SH-SY5Y (cell line): ENCODE data around the gene DIAPH3.

Experiments used
- GATA2 ChIP-seq: IDR thresholded peaks from 2 replicates; pipeline ENCODE4 v1.6.1; 2011; ENCODE audit warnings: mild to moderate bottlenecking, low read depth, low read length
- GATA3 ChIP-seq: IDR thresholded peaks from 2 replicates; pipeline ENCODE4 v1.6.1; 2011; ENCODE audit warnings: low read depth, mild to moderate bottlenecking, low read length, moderate library complexity

The DIAPH3 gene

DNA sequence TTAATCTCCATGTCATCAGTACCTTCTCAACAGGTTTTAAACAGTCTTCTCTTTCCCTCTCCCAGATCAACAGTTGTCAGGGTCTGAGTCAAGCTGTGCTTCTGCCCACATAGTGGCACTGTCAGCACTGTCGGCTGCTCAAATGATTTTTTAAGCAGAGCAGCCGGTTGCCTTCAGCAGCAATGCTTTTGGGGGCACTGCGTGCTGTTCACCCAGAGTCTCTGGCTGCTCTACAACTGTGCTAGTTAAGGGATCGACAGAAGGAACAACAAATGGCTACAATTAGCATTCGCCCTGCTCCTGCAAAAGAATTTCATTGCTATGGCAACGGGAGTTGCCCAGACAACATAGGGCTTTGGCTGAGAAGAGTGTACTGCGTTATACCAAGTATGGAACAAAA is 412.9 kb downstream of the DIAPH3 start:
- TF ChIP-seq GATA2, result no peak
- no peak for TF ChIP-seq GATA3

GRCh38 chr13:59748046-59748445 is 415.7 kb downstream of the DIAPH3 start:
- TF ChIP-seq GATA3 (no peak), GATA2 (no peak)

- TF ChIP-seq GATA3 (no peak), GATA2 (no peak)
Measured at GRCh38 chr13:59747529-59747928, 416.2 kb downstream of the DIAPH3 start.

GRCh38 chr13:59746291-59746962 is 417.3 kb downstream of the DIAPH3 start:
- TF ChIP-seq GATA2 (no peak), GATA3 (no peak)

- TF ChIP-seq GATA3 (no peak), GATA2 (no peak)
Measured at GRCh38 chr13:59745392-59745788, 418.3 kb downstream of the DIAPH3 start.

- TF ChIP-seq GATA3 (no peak), GATA2 (no peak)
Measured at GRCh38 chr13:59744747-59745391, 418.9 kb downstream of the DIAPH3 start.

DNA sequence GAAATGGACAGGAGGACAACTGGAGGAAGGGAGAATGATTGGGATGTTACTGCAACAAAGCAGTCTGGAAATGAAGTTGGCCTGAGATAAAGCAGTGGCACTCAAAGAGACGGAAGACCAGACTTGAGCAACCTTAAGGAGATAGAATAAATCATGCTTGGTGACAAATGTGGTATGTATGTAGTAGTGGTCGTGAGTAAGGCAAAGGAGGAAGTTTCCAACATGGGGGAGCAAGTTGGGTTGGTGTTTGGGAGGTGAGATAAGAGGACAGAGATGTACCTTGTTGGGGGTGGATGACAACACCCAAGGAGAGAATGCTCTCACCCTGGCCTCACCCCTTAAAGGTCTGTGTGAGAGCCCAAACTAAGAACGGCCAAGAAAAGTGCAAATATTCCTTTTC is 420.5 kb downstream of the DIAPH3 start:
- no peak for TF ChIP-seq GATA3

DNA sequence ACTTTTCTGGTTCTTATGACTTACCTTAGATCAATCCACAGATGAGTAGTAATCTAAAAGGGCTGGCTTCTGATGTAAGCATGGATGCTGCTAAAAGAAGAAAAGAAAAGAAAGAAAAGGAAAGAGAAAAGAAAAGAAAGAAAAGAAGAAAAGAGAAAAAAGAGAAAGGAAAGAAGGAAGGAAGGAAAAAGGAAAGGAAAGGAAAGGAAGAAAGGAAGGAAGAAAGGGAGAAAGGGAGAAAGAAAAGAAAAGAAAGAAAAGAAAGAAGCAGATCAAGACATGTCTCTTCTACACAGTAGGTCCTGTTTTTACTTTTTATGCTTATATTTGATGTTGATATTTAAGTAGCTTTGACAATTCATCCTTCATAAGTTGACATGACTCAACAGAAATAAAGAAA is 421.3 kb downstream of the DIAPH3 start:
- no peak for TF ChIP-seq GATA3
- no peak for TF ChIP-seq GATA2

- no peak for TF ChIP-seq GATA2
- TF ChIP-seq GATA3, result no peak
Measured at GRCh38 chr13:59738921-59739320, 424.8 kb downstream of the DIAPH3 start.

DNA sequence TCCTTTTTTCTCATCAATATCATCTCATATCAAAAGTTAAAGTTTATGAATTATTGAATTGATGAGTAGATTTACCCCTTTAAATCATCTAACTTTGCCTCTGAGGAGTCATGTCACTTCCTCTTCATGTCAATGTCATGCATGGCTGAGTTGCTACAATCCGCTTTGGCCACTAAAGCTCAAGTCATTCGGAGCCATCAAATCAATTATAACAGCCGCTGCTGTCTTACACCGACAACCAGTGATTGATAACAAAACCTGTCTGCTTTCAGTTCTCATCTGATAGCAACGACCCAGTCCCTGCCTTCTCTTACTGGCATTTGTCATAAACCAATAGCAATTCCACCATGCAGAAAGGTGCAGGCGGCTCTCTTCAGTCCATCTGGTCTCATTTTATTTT is 429.3 kb downstream of the DIAPH3 start:
- TF ChIP-seq GATA2 (peak; percentile 52), GATA3 (no peak)

- TF ChIP-seq GATA3 (no peak), GATA2 (no peak)
Measured at GRCh38 chr13:59733744-59734143, 430.0 kb downstream of the DIAPH3 start.

GRCh38 chr13:59730026-59730425 is 433.7 kb downstream of the DIAPH3 start:
- TF ChIP-seq GATA2, result no peak

DNA sequence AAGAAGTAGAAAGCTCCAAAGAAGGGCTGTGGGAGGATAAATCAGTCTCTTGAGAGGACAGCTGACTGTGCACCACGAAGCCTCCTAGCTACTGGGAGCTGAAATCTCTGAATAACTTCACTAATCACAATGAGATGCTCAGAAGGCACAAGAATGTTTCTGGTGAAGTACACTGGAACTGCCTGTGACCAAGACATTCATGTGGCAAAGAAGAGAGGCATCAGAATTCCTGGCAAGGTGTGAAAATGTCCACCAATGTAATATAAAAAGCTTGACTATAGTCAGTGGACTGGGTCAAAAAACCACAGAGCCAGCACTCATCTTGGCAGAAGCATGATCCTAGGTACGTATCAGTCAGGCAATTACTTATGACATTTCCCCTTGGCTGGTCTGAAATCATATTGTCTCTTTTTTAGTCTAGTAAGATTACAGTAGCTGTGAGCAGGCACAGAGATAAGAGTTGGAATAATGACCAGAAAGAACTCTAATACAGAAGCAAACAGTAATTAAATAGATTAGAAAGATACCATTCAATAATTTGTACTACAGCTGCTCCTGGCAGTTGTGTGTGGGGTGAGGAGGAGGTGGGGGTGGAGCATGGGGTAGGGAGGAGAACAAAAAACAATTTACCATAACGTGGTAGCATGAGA is 434.7 kb downstream of the DIAPH3 start:
- peak; percentile 84; the same call in 1 of the 2 replicates for TF ChIP-seq GATA2
- peak; percentile 78 for TF ChIP-seq GATA3

DNA sequence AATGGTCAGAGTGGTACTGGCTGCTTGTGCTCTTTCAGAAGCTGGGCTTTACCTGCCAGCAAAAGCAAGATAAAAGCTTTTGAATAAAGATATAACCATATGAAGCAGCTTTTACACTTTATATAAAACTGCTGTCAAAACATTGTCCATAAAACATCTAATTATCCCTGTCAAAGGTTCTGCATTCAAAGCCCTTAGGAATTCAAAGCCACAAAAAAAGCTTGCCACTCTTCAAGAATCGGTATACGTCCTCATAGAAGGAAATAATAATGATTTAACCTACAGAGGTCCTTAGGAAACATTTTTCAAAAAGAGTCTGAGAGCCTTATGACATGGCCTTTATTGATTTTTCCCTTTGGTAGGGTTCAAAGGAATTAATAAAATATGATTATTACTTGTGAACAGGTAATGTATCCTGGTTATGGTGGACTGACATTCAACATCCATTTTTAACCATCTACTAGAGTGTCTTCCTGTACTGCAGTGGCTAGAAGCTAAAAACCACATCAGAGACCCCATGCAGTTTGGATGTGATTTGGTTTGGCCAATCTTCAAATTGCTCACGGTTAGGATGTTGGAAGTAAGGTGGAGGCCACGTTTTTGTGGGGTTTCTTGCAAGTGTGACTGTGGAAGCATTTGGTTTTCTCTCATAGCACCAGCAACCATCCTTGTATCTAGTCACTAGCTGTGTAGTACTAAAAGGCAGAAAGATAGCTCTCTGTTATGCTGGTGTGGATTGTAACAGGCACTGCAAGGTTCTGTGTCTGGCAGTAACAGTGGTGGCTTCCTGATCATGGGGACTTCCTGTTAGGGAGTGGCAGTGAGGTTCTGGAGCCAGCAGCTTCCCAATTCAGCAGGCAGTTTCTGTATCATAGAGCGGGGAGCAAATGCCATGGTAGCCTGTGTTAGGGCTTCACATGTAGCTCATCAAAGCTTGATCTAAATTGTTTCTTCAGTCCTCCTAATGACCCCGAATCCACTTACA is 441.5 kb downstream of the DIAPH3 start:
- no peak for TF ChIP-seq GATA3
- TF ChIP-seq GATA2, result no peak
